HUES64 (cell line): Measurements from ENCODE around the gene GAREM1.

Source experiments
- H3K27ac ChIP-seq: 2 replicates; pipeline ENCODE4 v1.7.0; 2013; ENCODE audit warnings: low read depth, low read length, inconsistent platforms
- H3K27me3 ChIP-seq: 2 replicates; pipeline ENCODE4 v1.6.1; 2013; ENCODE audit warnings: mild to moderate bottlenecking, low read length; ENCODE audit not compliant: insufficient read depth
- H3K36me3 ChIP-seq: 2 replicates; pipeline ENCODE4 v1.6.1; 2013; ENCODE audit warnings: mild to moderate bottlenecking, low read length; ENCODE audit not compliant: insufficient read depth
- H3K4me1 ChIP-seq: 2 replicates; pipeline ENCODE4 v1.6.1; 2013; ENCODE audit warnings: mild to moderate bottlenecking, low read length, moderate library complexity; ENCODE audit not compliant: insufficient read depth
- H3K4me3 ChIP-seq: 2 replicates; pipeline ENCODE4 v1.5.1; 2013; ENCODE audit warnings: mild to moderate bottlenecking, low read length, moderate library complexity
- H3K9ac ChIP-seq: 2 replicates; pipeline ENCODE4 v1.6.1; 2013; ENCODE audit warnings: mild to moderate bottlenecking, low read depth, low read length
- H3K9me3 ChIP-seq: 2 replicates; pipeline ENCODE4 v1.6.1; 2013; ENCODE audit warnings: low read depth, low read length; ENCODE audit not compliant: insufficient read depth
- WGBS: fragments of 150-250, 120-280 bp; methylation state at CpG from one replicate; pipeline ENCODE4 v1.1.7; 2013; ENCODE audit warnings: missing lambda C conversion rate; 5-methylcytosine and 5-hydroxymethylcytosine counted together

The GAREM1 gene

DNA sequence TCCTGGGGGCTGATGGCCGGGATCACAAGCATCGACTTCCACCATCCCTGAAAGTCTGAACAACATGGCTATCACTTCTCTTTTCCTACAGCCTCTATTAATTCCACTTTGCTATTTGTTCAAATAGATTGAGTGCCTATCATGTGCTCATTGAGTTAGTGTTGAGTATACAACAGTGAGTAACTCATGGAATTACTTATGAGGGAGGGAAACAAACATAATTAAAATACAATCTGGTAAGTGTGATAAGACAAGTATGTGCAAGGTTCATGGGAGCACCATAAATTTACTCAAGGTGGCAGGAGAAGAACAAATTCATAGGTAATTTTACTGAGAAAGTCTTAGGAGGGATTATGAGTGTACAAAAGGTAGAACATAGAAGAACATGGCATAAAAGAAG is 194.4 kb downstream of the GAREM1 start:
- H3K9ac ChIP-seq = no peak overlapping the region
- H3K27ac ChIP-seq = no peak overlapping the region
- peaks cover 11% of the 10 kb centered on the region; the same call in 1 of the 2 replicates for H3K4me1 ChIP-seq
- WGBS = 98% methylated on average over 2 of the region's 2 CpGs
- no peak overlapping the region for H3K4me3 ChIP-seq
- H3K27me3 ChIP-seq = no peaks in the 10 kb centered on the region
- no peaks in the 10 kb centered on the region for H3K36me3 ChIP-seq
- H3K9me3 ChIP-seq = no peaks in the 10 kb centered on the region

DNA sequence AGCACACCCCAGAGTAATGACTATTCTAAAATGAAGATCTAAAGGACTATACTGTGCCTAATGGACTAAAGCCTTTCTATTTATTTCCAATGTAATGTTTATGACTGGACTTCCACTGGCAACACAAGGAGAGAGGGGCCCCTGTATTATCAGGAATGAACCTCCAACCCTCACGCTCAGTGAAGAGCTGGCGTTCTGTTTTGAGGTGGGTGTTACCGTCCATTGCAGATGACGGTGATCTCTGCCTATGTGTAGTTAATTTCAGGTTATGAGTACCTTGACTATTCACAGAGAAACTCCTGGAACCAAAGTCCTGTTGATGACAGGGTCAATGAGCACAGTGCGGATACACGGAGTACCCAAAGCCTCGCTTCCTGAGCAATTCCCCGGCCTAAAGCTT is 195.5 kb downstream of the GAREM1 start:
- H3K9me3 ChIP-seq = no peaks in the 10 kb centered on the region
- no peaks in the 10 kb centered on the region for H3K27me3 ChIP-seq
- no peak overlapping the region for H3K27ac ChIP-seq
- H3K9ac ChIP-seq = no peak overlapping the region
- H3K4me1 ChIP-seq = 0 out of 2 replicates have a peak, but pooled peaks cover 6% of the 10 kb centered on the region
- no peak overlapping the region for H3K4me3 ChIP-seq
- no peaks in the 10 kb centered on the region for H3K36me3 ChIP-seq
- WGBS = 97% methylated on average over 8 of the region's 8 CpGs

DNA sequence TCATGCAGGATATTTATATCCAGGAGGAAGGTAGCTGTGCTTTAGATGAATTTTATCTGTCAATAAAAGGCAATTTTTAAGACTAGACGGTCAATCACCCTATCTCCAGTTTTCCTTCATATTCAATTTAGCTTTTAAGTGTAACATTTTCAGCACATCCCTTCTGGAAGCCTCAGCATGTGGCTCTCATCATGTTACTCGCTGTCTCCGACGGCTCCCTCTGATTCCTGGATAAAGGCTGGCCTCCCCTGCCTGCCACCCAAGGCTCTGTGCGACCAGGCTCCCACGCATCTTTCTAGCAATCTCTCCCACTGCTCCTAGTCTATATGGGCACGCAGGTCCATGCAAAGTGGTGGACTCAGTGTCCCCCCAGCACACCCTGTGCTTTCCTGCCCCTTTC is 196.4 kb downstream of the GAREM1 start:
- Histone ChIP-seq H3K9ac (no peak overlapping the region), H3K4me1 (0 out of 2 replicates have a peak, but pooled peaks cover 6% of the 10 kb centered on the region), H3K27me3 (no peaks in the 10 kb centered on the region), H3K9me3 (no peaks in the 10 kb centered on the region), H3K27ac (no peak overlapping the region), H3K36me3 (no peaks in the 10 kb centered on the region), H3K4me3 (no peak overlapping the region)
- WGBS = 92% methylated on average over 7 of the region's 7 CpGs

DNA sequence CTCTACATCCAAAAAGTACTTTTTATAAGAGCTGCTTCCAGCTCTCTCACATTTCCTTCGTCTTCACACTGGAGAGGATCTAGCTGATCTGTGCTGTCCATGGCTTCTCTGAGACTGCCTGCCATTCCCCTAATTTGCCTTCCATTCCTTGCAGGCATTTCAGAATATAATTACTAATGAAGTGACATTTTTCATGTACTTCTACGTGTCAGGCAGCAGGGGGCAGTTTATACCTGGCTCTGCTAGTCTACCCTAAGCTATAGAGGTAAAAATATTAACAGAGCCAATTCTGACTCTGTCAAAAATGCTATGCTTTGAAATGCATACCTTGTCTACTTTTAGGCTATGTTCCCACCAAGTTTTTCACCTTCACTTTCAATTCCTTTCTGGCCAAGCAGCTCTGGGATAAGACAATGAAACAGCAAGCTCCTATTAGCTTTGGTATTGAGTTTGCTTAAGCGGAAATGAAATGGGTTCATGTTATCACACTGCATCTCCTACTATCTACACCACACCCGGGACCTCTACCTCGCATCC is 198.9 kb downstream of the GAREM1 start:
- Histone ChIP-seq H3K4me1 (0 out of 2 replicates have a peak, but pooled peaks cover 6% of the 10 kb centered on the region), H3K36me3 (peaks cover 6% of the 10 kb centered on the region; the same call in 1 of the 2 replicates), H3K4me3 (no peak overlapping the region), H3K9ac (no peak overlapping the region), H3K27ac (no peak overlapping the region), H3K27me3 (no peaks in the 10 kb centered on the region), H3K9me3 (no peaks in the 10 kb centered on the region)
- 72% methylated on average over 4 of the region's 5 CpGs for WGBS

DNA sequence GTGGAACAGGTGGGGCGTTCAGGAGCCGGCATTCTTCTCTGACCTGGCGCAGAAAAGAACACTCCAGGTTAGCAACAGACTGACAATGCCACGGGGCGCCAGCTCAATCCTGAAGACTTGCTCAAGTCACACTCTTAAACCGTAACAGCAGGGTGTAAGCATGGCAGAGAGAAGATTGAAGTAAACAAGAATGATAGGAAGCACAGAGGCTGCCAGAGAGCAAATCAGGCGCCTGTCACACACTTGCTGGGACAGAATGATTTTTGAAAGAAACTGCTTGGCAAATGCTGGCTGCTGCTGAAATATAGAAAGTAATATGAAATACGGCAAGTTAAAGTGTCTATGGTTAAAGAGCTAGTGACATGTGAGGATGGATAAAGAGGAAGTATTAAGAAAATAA is 200.3 kb downstream of the GAREM1 start:
- Histone ChIP-seq H3K4me1 (0 out of 2 replicates have a peak, but pooled peaks cover 6% of the 10 kb centered on the region), H3K27me3 (no peaks in the 10 kb centered on the region), H3K9me3 (no peaks in the 10 kb centered on the region), H3K9ac (no peak overlapping the region), H3K27ac (no peak overlapping the region), H3K36me3 (peaks cover 6% of the 10 kb centered on the region; the same call in 1 of the 2 replicates), H3K4me3 (no peak overlapping the region)
- WGBS = 95% methylated on average over 8 of the region's 8 CpGs

DNA sequence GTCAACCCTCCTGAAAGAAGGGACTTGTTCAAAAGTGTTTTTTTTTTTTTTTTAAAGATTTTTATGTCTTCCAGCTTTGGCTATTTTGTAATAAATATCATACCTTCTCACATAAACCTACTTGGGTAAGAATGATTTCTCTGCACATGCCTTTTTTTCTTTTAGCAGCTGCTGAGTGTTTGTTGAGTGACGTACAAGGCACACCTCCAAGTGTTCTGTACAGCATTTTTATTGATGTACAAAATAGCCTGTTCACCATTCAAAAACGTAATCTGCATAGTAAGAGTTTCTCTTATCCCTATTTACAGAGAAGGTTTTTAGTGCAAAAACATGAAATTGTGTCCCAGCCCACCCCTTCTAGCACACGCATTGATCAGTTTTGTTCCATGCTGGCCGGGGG is 203.2 kb downstream of the GAREM1 start:
- H3K4me1 ChIP-seq = 0 out of 2 replicates have a peak, but pooled peaks cover 6% of the 10 kb centered on the region
- WGBS = 98% methylated on average over 4 of the region's 4 CpGs
- H3K9me3 ChIP-seq = no peaks in the 10 kb centered on the region
- no peaks in the 10 kb centered on the region for H3K27me3 ChIP-seq
- H3K36me3 ChIP-seq = peaks cover 6% of the 10 kb centered on the region; the same call in 1 of the 2 replicates
- H3K4me3 ChIP-seq = no peak overlapping the region
- H3K9ac ChIP-seq = no peak overlapping the region
- H3K27ac ChIP-seq = no peak overlapping the region

DNA sequence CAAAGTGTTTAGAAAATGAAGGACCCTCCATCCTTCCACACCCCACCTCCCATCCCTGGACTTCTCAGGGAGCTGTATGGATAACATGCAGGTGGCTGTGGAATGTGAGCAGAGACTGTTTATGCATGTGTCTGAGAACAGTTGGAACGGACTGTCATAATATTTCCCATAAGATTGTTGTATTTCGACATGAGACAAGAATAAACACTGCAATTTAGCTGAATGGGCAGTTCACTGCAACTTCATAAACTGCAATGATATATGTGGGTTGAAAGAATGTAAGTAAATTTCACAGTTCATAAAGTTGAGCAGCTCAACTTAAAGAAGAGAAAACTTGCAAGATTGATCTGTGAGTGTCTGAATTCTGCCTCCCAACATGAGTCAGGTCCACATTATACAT is 206.3 kb downstream of the GAREM1 start:
- H3K4me1 ChIP-seq = no peaks in the 10 kb centered on the region
- H3K9ac ChIP-seq = no peak overlapping the region
- 95% methylated on average over 2 of the region's 2 CpGs for WGBS
- H3K27ac ChIP-seq = no peak overlapping the region
- H3K27me3 ChIP-seq = no peaks in the 10 kb centered on the region
- no peaks in the 10 kb centered on the region for H3K9me3 ChIP-seq
- H3K36me3 ChIP-seq = peaks cover 6% of the 10 kb centered on the region; the same call in 1 of the 2 replicates
- no peak overlapping the region for H3K4me3 ChIP-seq

DNA sequence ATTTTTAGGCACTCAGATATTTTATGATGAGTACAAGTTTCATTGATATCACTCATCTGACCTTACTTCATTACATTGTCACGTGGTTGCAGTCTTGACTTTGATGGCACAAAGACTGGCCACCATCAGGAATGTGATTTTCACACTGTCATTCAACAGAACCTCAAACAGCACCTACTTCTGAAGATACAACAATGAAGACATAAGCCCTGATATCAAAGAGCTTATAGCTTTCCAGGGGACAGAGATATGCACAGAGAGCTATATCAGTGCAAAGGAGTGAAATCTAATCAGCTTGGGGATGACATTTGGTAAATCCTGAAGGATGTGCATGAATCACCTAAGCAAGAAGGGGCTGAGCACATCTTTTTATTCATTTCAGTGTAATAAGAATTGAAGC is 208.6 kb downstream of the GAREM1 start:
- no peaks in the 10 kb centered on the region for H3K4me1 ChIP-seq
- WGBS = 83% methylated on average over 1 of the region's 1 CpG
- H3K9me3 ChIP-seq = no peaks in the 10 kb centered on the region
- H3K9ac ChIP-seq = no peak overlapping the region
- H3K27me3 ChIP-seq = no peaks in the 10 kb centered on the region
- no peaks in the 10 kb centered on the region for H3K36me3 ChIP-seq
- H3K27ac ChIP-seq = no peak overlapping the region
- no peak overlapping the region for H3K4me3 ChIP-seq

DNA sequence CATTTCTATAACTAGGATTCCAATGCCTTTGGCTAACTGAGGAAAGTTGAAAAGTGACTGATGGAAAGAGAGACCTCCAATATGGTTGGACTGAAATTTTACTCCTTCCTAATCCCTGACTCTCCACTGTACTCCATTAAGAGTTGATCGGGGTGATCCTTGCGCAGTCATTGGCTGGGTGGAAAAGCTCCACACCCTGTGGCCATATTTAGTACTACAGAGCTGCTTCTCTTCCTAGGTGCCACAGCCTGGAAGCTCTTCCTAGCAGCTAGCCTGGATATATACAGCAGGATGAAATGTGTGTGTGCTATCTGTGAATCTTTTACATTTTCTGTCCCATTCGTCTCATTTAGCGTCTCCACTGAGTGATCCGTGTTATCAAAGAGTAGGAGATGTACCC is 209.7 kb downstream of the GAREM1 start:
- Histone ChIP-seq H3K9ac (no peak overlapping the region), H3K36me3 (no peaks in the 10 kb centered on the region), H3K4me3 (no peak overlapping the region), H3K4me1 (no peaks in the 10 kb centered on the region), H3K27ac (no peak overlapping the region), H3K27me3 (no peaks in the 10 kb centered on the region), H3K9me3 (no peaks in the 10 kb centered on the region)
- WGBS = 98% methylated on average over 5 of the region's 5 CpGs

DNA sequence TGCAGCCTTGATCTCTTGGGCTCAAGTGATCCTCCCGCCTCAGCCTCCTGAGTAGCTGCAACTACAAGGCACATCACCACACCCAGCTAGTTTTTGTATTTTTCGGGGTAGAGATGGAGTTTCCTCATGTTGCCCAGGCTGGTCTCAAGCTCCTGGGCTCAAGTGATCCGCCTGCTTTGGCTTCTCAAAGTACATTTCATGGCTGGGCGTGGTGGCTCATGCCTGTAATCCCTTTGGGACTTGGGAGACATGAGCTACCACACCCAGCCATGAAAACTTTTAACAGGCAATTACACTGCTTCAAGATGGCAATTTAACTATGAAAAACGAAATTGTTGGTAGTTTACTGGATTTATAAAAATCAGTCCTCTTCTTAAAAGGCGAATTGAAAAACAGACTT is 211.1 kb downstream of the GAREM1 start:
- 95% methylated on average over 6 of the region's 6 CpGs for WGBS
- H3K4me1 ChIP-seq = no peaks in the 10 kb centered on the region
- no peak overlapping the region for H3K4me3 ChIP-seq
- H3K27me3 ChIP-seq = no peaks in the 10 kb centered on the region
- no peak overlapping the region for H3K9ac ChIP-seq
- no peak overlapping the region for H3K27ac ChIP-seq
- no peaks in the 10 kb centered on the region for H3K9me3 ChIP-seq
- no peaks in the 10 kb centered on the region for H3K36me3 ChIP-seq

DNA sequence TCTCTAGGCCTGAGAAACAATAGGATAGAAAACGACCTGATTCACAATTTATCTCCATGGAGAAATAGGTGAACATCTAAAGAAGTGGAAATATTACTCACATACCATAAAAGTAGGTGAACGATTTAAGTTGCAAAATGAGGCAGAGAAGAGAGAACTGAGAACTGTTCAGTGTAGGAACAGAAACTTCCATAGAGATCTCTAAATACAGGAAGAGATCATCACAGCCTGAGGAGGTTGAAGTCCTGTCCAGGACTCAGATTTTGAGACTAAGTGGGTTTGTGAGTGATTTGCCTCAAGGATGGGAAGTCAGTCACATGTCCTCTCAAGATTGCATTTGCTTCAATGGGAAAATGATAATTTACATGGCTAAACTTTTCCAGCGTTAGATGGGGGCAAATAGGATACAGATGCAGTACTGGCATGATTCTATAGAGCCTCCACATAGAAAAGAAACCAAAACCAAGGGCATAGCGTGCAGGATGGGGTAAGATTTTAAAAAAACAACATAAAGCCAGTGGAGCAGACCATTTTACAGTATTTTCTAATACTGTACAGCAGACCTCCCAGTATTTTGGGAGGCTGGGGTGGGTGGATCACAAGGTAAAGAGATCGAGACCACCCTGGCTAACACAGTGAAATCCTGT is 212.0 kb downstream of the GAREM1 start:
- no peaks in the 10 kb centered on the region for H3K9me3 ChIP-seq
- H3K27ac ChIP-seq = no peak overlapping the region
- H3K4me3 ChIP-seq = no peak overlapping the region
- no peaks in the 10 kb centered on the region for H3K27me3 ChIP-seq
- no peak overlapping the region for H3K9ac ChIP-seq
- H3K4me1 ChIP-seq = no peaks in the 10 kb centered on the region
- H3K36me3 ChIP-seq = no peaks in the 10 kb centered on the region
- WGBS = 100% methylated on average over 2 of the region's 5 CpGs
